ENCODE results near the gene GNAO1.
A peak's percentile ranks its signal among the peaks of the same experiment; 100 is the strongest.

The GNAO1 gene

GRCh38 chr16:56265184-56265583 lies 73.9 kb downstream of the GNAO1 start:
- no peak for DNase-seq (ENCODE audit: low read depth)

- DNase-seq (ENCODE audit: low read depth) = no peak
Observed at GRCh38 chr16:56265746-56266145, 74.5 kb downstream of the GNAO1 start.

- no peak for DNase-seq (ENCODE audit: low read depth)
Observed at GRCh38 chr16:56266641-56267607, 75.6 kb downstream of the GNAO1 start.

- DNase-seq (ENCODE audit: low read depth) = no peak
Observed at GRCh38 chr16:56267888-56268287, 76.6 kb downstream of the GNAO1 start.

- DNase-seq (ENCODE audit: low read depth) = no peak
Observed at GRCh38 chr16:56268799-56269198, 77.5 kb downstream of the GNAO1 start.

GRCh38 chr16:56269281-56269680 lies 78.0 kb downstream of the GNAO1 start:
- no peak for DNase-seq (ENCODE audit: low read depth)

GRCh38 chr16:56269811-56270684 lies 78.8 kb downstream of the GNAO1 start:
- DNase-seq (ENCODE audit: low read depth) = no peak

- DNase-seq (ENCODE audit: low read depth) = no peak
Observed at GRCh38 chr16:56270828-56271227, 79.5 kb downstream of the GNAO1 start.

- no peak for DNase-seq (ENCODE audit: low read depth)
Observed at GRCh38 chr16:56272583-56272894, 81.2 kb downstream of the GNAO1 start.

- DNase-seq (ENCODE audit: low read depth) = no peak
Observed at GRCh38 chr16:56273615-56274014, 82.3 kb downstream of the GNAO1 start.

GRCh38 chr16:56274369-56274768 lies 83.1 kb downstream of the GNAO1 start:
- no peak for DNase-seq (ENCODE audit: low read depth)

- DNase-seq (ENCODE audit: low read depth) = no peak
Observed at GRCh38 chr16:56275076-56275475, 83.8 kb downstream of the GNAO1 start.

GRCh38 chr16:56275801-56276200 lies 84.5 kb downstream of the GNAO1 start:
- no peak for DNase-seq (ENCODE audit: low read depth)

- DNase-seq (ENCODE audit: low read depth) = no peak
Observed at GRCh38 chr16:56277075-56277474, 85.8 kb downstream of the GNAO1 start.

GRCh38 chr16:56278196-56278855 lies 87.0 kb downstream of the GNAO1 start:
- no peak for DNase-seq (ENCODE audit: low read depth)

- peak; percentile 14 for DNase-seq (ENCODE audit: low read depth)
Observed at GRCh38 chr16:56279132-56279531, 87.8 kb downstream of the GNAO1 start.

GRCh38 chr16:56279914-56280313 lies 88.6 kb downstream of the GNAO1 start:
- DNase-seq (ENCODE audit: low read depth) = no peak

GRCh38 chr16:56281249-56281805 lies 90.0 kb downstream of the GNAO1 start:
- DNase-seq (ENCODE audit: low read depth) = no peak

GRCh38 chr16:56282451-56282850 lies 91.2 kb downstream of the GNAO1 start:
- DNase-seq (ENCODE audit: low read depth) = no peak

- DNase-seq (ENCODE audit: low read depth) = no peak
Observed at GRCh38 chr16:56284521-56284920, 93.2 kb downstream of the GNAO1 start.

GRCh38 chr16:56286809-56287208 lies 95.5 kb downstream of the GNAO1 start:
- DNase-seq (ENCODE audit: low read depth) = no peak

- no peak for DNase-seq (ENCODE audit: low read depth)
Observed at GRCh38 chr16:56288019-56288418, 96.7 kb downstream of the GNAO1 start.
